ENCODE measurements around the gene DEPDC4.

DEPDC4 gene

GRCh38 chr12:100266835-100267602 is at the start of gene DEPDC4, which contains the start of gene SCYL2:
TSS of gene DEPDC4 (minus strand) at chr12:100267079. CDS start at chr12:100267076, 3 bp downstream.
TSS of gene SCYL2 (plus strand) at chr12:100267177. CDS start at chr12:100282971, 15,794 bp downstream.
- Histone ChIP-seq H3K4me3 (ENCODE audit: low read depth, low read length) (peak within 1 kb of the TSS; percentile 68), H3K36me3 (ENCODE audit: control insufficient read depth in 2 of 2, insufficient read depth in 1 of 2, low read length in 2 of 2) (no peaks in the 10 kb centered on the region), H3K27ac (ENCODE audit: extremely low read depth, low read depth, low read length) (peak within 1 kb of the TSS; percentile 93), H3K9me3 (ENCODE audit: control insufficient read depth, insufficient read depth, low read depth, low read length) (no peaks in the 10 kb centered on the region), H3K4me1 (ENCODE audit: control insufficient read depth, insufficient read depth, low read length) (peaks cover 6% of the 10 kb centered on the region; the same call in 1 of the 2 replicates)
- ChIA-PET POLR2A (interaction anchor here (0.6 to 2.6 kb wide), 15 partner anchors 9 to 1285 kb away, joined by 3 to 11 read pairs (median 3); partner anchors contain the start of genes ACTR6, ARL1 and GAS2L3), CTCF (interaction anchor here (0.5 to 1.7 kb wide), 5 partner anchors 45 to 289 kb away, joined by 3 to 8 read pairs (median 3); no protein-coding TSS in a partner anchor)
- TF ChIP-seq ZNF148 (tag by site-specific recombination; IDR thresholded peaks at IDR 0.05; ENCODE audit: borderline replicate concordance), result no peak
- no peak for TF ChIP-seq ZNF174 (tag by site-specific recombination; IDR thresholded peaks at IDR 0.05)
- TF ChIP-seq ZNF26 (tag by site-specific recombination; IDR thresholded peaks at IDR 0.05), result no peak
- TF ChIP-seq ZNF426 (tag by site-specific recombination; IDR thresholded peaks at IDR 0.05), result no peak
- TF ChIP-seq ZNF596 (tag by site-specific recombination; IDR thresholded peaks at IDR 0.05), result 0 out of 2 replicates have a peak, but pooled peaks have one; percentile 19
- no peak for TF ChIP-seq ZNF548 (tag by site-specific recombination; IDR thresholded peaks at IDR 0.05)
- no peak for TF ChIP-seq ZNF19 (tag by site-specific recombination; IDR thresholded peaks at IDR 0.05; ENCODE audit: low read depth)
- TF ChIP-seq HOXC10 (CRISPR knock-in tag; IDR thresholded peaks at IDR 0.05), result no peak
- no peak for TF ChIP-seq ZNF24 (tag by site-specific recombination; IDR thresholded peaks at IDR 0.05)
- TF ChIP-seq CTCF (tag by site-specific recombination; IDR thresholded peaks at IDR 0.05), result peak; percentile 14; the same call in 1 of the 2 replicates
- no peak for TF ChIP-seq ZNF664 (tag by site-specific recombination; IDR thresholded peaks at IDR 0.05)
- TF ChIP-seq ZNF747 (tag by site-specific recombination; IDR thresholded peaks at IDR 0.05), result no peak
- TF ChIP-seq HOXA7 (CRISPR knock-in tag; IDR thresholded peaks at IDR 0.05; ENCODE audit: borderline replicate concordance), result no peak
- peak; percentile 71 for TF ChIP-seq IKZF3 (tag by site-specific recombination; IDR thresholded peaks at IDR 0.05)
- TF ChIP-seq AEBP2 (tag by site-specific recombination; IDR thresholded peaks at IDR 0.05; ENCODE audit: borderline replicate concordance), result no peak
- TF ChIP-seq ZBTB48 (tag by site-specific recombination; IDR thresholded peaks at IDR 0.05), result no peak
- no peak for TF ChIP-seq ZSCAN4 (tag by site-specific recombination; IDR thresholded peaks at IDR 0.05)
- no peak for TF ChIP-seq HOXD13 (CRISPR knock-in tag; IDR thresholded peaks at IDR 0.05; ENCODE audit: borderline replicate concordance)
- TF ChIP-seq ZNF10 (tag by site-specific recombination; IDR thresholded peaks at IDR 0.05), result no peak
- no peak for TF ChIP-seq ZNF114 (tag by site-specific recombination; IDR thresholded peaks at IDR 0.05)
- peak; percentile 82 for TF ChIP-seq GLIS2 (tag by site-specific recombination; IDR thresholded peaks at IDR 0.05)
- TF ChIP-seq ZNF626 (tag by site-specific recombination; IDR thresholded peaks at IDR 0.05), result no peak
- no peak for TF ChIP-seq PRDM6 (tag by site-specific recombination; IDR thresholded peaks at IDR 0.05)
- TF ChIP-seq ZNF514 (tag by site-specific recombination; IDR thresholded peaks at IDR 0.05), result no peak
- peak; percentile 81 for TF ChIP-seq ZEB2 (tag by site-specific recombination; IDR thresholded peaks at IDR 0.05)
- peak; percentile 86 for TF ChIP-seq ZBTB21 (tag by site-specific recombination; IDR thresholded peaks at IDR 0.05)
- TF ChIP-seq ZNF341 (tag by site-specific recombination; IDR thresholded peaks at IDR 0.05; ENCODE audit: low read depth), result peak; percentile 98

All from HEK293 (cell line).